HepG2 (cell line): ENCODE measurements around the gene COQ8B. TPM values are rescaled to one million over a fixed set of nuclear protein-coding genes. Genes with fewer than 3 reads are reported as not detected.

Source experiments
- ATAC-seq: fragments of 200-7000 bp; cut with Tn5 transposase; 3 replicates; pipeline ENCODE4 v1.9.1; 2020; ENCODE audit warnings: mild to moderate bottlenecking, moderate library complexity
- BruUV-seq: library from RNA; stranded (reverse); fragments of 400-500 nt; replicated peaks from 2 replicates; lab custom pipeline; 2021; lab: Mats Ljungman, UMichigan
- CTCF ChIA-PET: fragments of 300-600 bp; formaldehyde crosslinking; extraction: SDS; loops from one replicate; lab custom pipeline; 2021; ENCODE audit warnings: low total read pairs, inconsistent platforms, low intra/inter-chr PET ratio; lab: Yijun Ruan, JAX
- POLR2A ChIA-PET: fragments of 350-600 bp; sonication (Branson Sonifier 250); formaldehyde crosslinking; loops from one replicate; lab custom pipeline; 2020; ENCODE audit warnings: antibody characterized with exemption, inconsistent platforms; lab: Yijun Ruan, JAX
- DNase-seq: peaks from one replicate; pipeline ENCODE4 v3.0.0-alpha.2; 2015; ENCODE audit warnings: low spot score
- FAIRE-seq: peaks from 3 replicates; lab custom pipeline; 2011; peaks lifted over from hg19 to GRCh38; lab: Jason Lieb, UNC
- H2AFZ ChIP-seq: one replicate; pipeline ENCODE4 v1.6.1; 2011; ENCODE audit warnings: low read length, inconsistent platforms
- H3K27ac ChIP-seq: fragments of 300-600 bp; 3 replicates; pipeline ENCODE4 v1.8.0; 2011; ENCODE audit warnings: mixed run types, mild to moderate bottlenecking, mixed read lengths, low read length, inconsistent platforms; ENCODE audit not compliant: insufficient read depth; ENCODE audit errors: extremely low read length
- H3K27me3 ChIP-seq, 2 experiments: fragments of 200-600 bp in 1 of 2; 2 replicates in 1 of 2; 3 replicates in 1 of 2; pipeline versions ENCODE4 v1.6.0 to v1.8.0; 2011; ENCODE audit warnings: low read length in 2 of 2, mild to moderate bottlenecking in 2 of 2, moderate library complexity in 2 of 2, inconsistent platforms in 1 of 2; ENCODE audit not compliant: insufficient read depth in 2 of 2, control insufficient read depth in 1 of 2
- H3K36me3 ChIP-seq, 2 experiments: fragments of 200-600 bp in 1 of 2; replicated peaks in 1 of 2; 2 replicates in 1 of 2; 3 replicates in 1 of 2; pipeline versions ENCODE4 v1.5.1 to v1.8.0; 2011; ENCODE audit warnings: low read length in 2 of 2, inconsistent platforms in 1 of 2; ENCODE audit not compliant: insufficient read depth in 2 of 2, control insufficient read depth in 1 of 2
- H3K4me1 ChIP-seq: 2 replicates; pipeline ENCODE4 v1.5.1; 2012; ENCODE audit warnings: low read length, inconsistent platforms; ENCODE audit not compliant: insufficient read depth
- H3K4me2 ChIP-seq: 2 replicates; pipeline ENCODE4 v1.6.0; 2011; ENCODE audit warnings: low read depth, low read length, inconsistent platforms
- H3K4me3 ChIP-seq, 3 experiments: fragments of 200-600 bp in 1 of 3; sonication (generic), shearing (Covaris generic) in 1 of 3; replicated peaks in 1 of 3; 2 replicates each; pipeline ENCODE4 v1.5.1; 2011 to 2016; ENCODE audit warnings: low read length in 3 of 3, inconsistent platforms in 2 of 3, low read depth in 2 of 3, mild to moderate bottlenecking in 2 of 3, control low read depth in 1 of 3, mixed read lengths in 1 of 3; ENCODE audit not compliant: insufficient read depth in 1 of 3
- H3K79me2 ChIP-seq: one replicate; pipeline ENCODE4 v1.6.1; 2011; ENCODE audit warnings: low read length, inconsistent platforms; ENCODE audit not compliant: insufficient read depth
- H3K9ac ChIP-seq: 2 replicates; pipeline ENCODE4 v1.6.0; 2011; ENCODE audit warnings: mild to moderate bottlenecking, low read depth, low read length, inconsistent platforms; ENCODE audit not compliant: insufficient read depth
- H3K9me3 ChIP-seq: 2 replicates; pipeline ENCODE4 v1.5.1; 2012; ENCODE audit warnings: mild to moderate bottlenecking, low read length
- H4K20me1 ChIP-seq: 2 replicates; pipeline ENCODE4 v1.6.0; 2011; ENCODE audit warnings: inconsistent platforms, mild to moderate bottlenecking, low read length, moderate library complexity; ENCODE audit not compliant: insufficient read depth
- CREB1 ChIP-seq, 2 experiments: fragments of 450-650 bp in 1 of 2; IDR thresholded peaks; 2 replicates each; pipeline ENCODE4 v1.6.1; 2016 to 2017; ENCODE audit warnings: control low read depth in 1 of 2, mild to moderate bottlenecking in 1 of 2, missing compliant biosample characterization in 1 of 2, missing genetic modification characterization in 1 of 2
- JUNB ChIP-seq: sonication (generic); formaldehyde crosslinking; IDR thresholded peaks from 2 replicates; pipeline ENCODE4 v1.8.0; 2022; ENCODE audit warnings: missing genetic modification reagents, mild to moderate bottlenecking, borderline replicate concordance
- RFX1 ChIP-seq: fragments of 450-650 bp; IDR thresholded peaks from 2 replicates; pipeline ENCODE4 v1.6.1; 2017
- WGBS: methylation state at CpG from one replicate; pipeline ENCODE4 v1.1.6; 2017; ENCODE audit warnings: low lambda C conversion rate; 5-methylcytosine and 5-hydroxymethylcytosine counted together
- in situ Hi-C: cut with HindIII; loops from 2 replicates; pipeline ENCODE4 v1.10.0; 2017; ENCODE audit warnings: low pct_unique_long_range_greater_than_20kb; ENCODE audit not compliant: extremely low pct_ligation_motif_present
- intact Hi-C: fragments of 100-400 bp; cut with micrococcal nuclease; formaldehyde crosslinking; loops from one replicate; pipeline ENCODE4 v1.10.0; 2022; ENCODE audit not compliant: unreplicated experiment
- polyA plus RNA-seq, 8 experiments: library from polyadenylated mRNA; depleted of rRNA in 3 of 8; stranded (reverse) in 7 of 8; unstranded in 1 of 8; fragments of >200 nt; fragmentation: Illumina TruSeq in 4 of 8; extraction: Trizol in 4 of 8; gene quantifications; 2 replicates each; pipeline versions ENCODE4 v1.2.1 to v1.2.3, GENCODE V29; 2011 to 2016; ENCODE audit warnings: low read depth in 4 of 8, missing spikeins in 1 of 8, mixed read lengths in 1 of 8; ENCODE audit not compliant: insufficient read depth in 1 of 8
- total RNA-seq, 5 experiments: library from RNA; depleted of rRNA; stranded (reverse); fragments of >200 nt; fragmentation: Illumina TruSeq; extraction: Trizol; gene quantifications; 2 replicates each; pipeline ENCODE4 v1.2.3, GENCODE V29; 2016; ENCODE audit warnings: low read depth in 1 of 5
- TF ChIP-seq, protein P1 (sequence below): sonication (generic); formaldehyde crosslinking; IDR thresholded peaks from 2 replicates; pipeline ENCODE4 v1.9.0; 2022; ENCODE audit warnings: low read depth, missing genetic modification reagents

The COQ8B gene
- total and polyA plus RNA-seq, 2 of the 13 experiments (the other 11 are each of a cell fraction or from before 2014, with no cell fraction given), result 12.3 to 17.2 TPM

DNA sequence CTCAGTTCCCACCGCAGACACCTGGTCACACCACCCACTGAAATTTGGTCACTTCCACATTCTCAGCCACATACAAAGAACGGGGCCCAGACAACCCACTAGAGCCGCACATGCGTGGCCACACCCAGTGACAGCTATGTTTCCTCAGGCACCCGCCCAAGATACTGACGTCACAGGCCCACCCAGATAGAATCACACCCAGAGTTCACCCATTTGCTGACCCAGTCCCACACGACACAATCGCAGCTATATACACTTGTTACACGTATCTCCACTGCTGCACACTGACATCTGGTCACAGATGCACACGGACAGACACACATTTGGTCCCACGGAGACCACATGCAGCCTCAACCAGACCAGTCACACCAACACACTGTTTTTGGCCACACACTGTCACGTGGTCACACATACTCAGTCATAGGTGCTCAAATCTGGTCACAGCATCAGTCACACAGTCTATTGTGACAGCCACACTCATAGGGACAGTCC lies 29.1 kb downstream of the COQ8B start:
- no peak overlapping the region for H3K9ac ChIP-seq
- no TSS peak for BruUV-seq
- ATAC-seq, result no peak
- no peaks in the 10 kb centered on the region for H3K4me1 ChIP-seq
- ChIA-PET POLR2A (no interaction called here), CTCF (no interaction called here)
- in situ Hi-C loops, result no loop called here
- no peak overlapping the region for H2AFZ ChIP-seq
- no peak for FAIRE-seq
- H3K79me2 ChIP-seq, result no peaks in the 10 kb centered on the region
- no peaks in the 10 kb centered on the region for H3K9me3 ChIP-seq
- H4K20me1 ChIP-seq, result no peaks in the 10 kb centered on the region
- intact Hi-C loops, result no loop called here
- H3K27ac ChIP-seq, result no peak overlapping the region
- no peaks in the 10 kb centered on the region for H3K27me3 ChIP-seq
- no peak for DNase-seq
- TF ChIP-seq CREB1 (IDR thresholded peaks at IDR 0.05), result 0 out of 2 replicates have a peak, but pooled peaks have one; percentile 3
- TF ChIP-seq CREB1 (CRISPR knock-in tag; IDR thresholded peaks at IDR 0.05), result no peak
- no peak for TF ChIP-seq JUNB (CRISPR knock-in tag)
- no peak overlapping the region for H3K4me2 ChIP-seq
- H3K36me3 ChIP-seq, result no peaks in the 10 kb centered on the region; a peak in 2 of 5 replicates
- 82% methylated on average over 12 of the region's 12 CpGs for WGBS
- H3K4me3 ChIP-seq, result no peak overlapping the region

DNA sequence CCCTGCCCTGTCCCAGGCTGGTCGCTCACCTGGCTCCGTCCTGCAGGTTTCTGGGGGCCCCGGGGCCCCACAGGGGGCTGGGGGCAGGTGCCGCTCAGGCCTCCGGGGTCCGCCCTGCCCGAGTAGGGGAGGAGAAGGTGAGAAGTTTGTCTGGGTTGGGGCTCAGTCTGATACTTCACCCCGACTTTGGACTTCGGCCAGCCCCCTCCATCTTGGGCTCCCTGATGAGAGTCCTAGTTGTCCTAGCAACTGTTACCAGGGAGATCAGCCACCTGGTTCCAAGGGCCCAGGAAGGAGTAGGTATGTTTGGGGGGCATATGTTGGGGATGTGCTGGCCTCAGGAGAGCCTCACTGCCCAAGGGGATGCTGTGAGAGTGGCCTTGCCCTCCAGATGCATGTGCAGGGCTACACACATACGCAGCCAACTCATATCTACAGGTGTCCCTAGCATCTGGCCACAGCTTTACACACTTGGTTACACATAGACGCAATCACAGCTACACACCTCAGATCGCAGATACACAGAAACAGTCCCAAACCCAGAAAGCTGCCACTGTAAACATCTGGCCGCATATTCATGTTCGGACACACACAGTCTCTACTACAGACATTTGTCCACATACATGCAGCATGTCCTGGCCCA lies 29.7 kb downstream of the COQ8B start:
- H3K4me2 ChIP-seq, result no peak overlapping the region
- CTCF ChIA-PET, result no interaction called here
- H3K4me1 ChIP-seq, result no peaks in the 10 kb centered on the region
- TF ChIP-seq, protein P1, sequence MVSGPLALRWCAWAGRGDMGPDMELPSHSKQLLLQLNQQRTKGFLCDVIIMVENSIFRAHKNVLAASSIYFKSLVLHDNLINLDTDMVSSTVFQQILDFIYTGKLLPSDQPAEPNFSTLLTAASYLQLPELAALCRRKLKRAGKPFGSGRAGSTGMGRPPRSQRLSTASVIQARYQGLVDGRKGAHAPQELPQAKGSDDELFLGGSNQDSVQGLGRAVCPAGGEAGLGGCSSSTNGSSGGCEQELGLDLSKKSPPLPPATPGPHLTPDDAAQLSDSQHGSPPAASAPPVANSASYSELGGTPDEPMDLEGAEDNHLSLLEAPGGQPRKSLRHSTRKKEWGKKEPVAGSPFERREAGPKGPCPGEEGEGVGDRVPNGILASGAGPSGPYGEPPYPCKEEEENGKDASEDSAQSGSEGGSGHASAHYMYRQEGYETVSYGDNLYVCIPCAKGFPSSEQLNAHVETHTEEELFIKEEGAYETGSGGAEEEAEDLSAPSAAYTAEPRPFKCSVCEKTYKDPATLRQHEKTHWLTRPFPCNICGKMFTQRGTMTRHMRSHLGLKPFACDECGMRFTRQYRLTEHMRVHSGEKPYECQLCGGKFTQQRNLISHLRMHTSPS (CRISPR knock-in tag), result no peak
- TF ChIP-seq RFX1, result peak; percentile 40; the same call in 1 of the 2 replicates
- no peak overlapping the region for H3K27ac ChIP-seq
- H3K27me3 ChIP-seq, result no peaks in the 10 kb centered on the region
- H4K20me1 ChIP-seq, result no peaks in the 10 kb centered on the region
- POLR2A ChIA-PET, result no interaction called here
- in situ Hi-C loops, result no loop called here
- no peak overlapping the region for H2AFZ ChIP-seq
- intact Hi-C loops, result no loop called here
- ATAC-seq, result no peak
- WGBS, result 81% methylated on average over 5 of the region's 14 CpGs
- DNase-seq, result no peak
- H3K9me3 ChIP-seq, result no peaks in the 10 kb centered on the region
- FAIRE-seq, result no peak
- H3K9ac ChIP-seq, result no peak overlapping the region
- BruUV-seq, result no TSS peak
- no peak overlapping the region for H3K4me3 ChIP-seq
- H3K79me2 ChIP-seq, result no peaks in the 10 kb centered on the region
- H3K36me3 ChIP-seq, result no peaks in the 10 kb centered on the region; a peak in 1 of 5 replicates
